Measurements from ENCODE around the gene ROCK1.

The ROCK1 gene

GRCh38 chr18:21105936-21106335 lies 5.7 kb downstream of the ROCK1 start:
- no peak for DNase-seq

GRCh38 chr18:21101172-21101571 lies 10.4 kb downstream of the ROCK1 start:
- no peak for DNase-seq

- no peak for DNase-seq
These were observed 10.9 kb downstream of the ROCK1 start for GRCh38 chr18:21100678-21101077.

GRCh38 chr18:21100146-21100545 lies 11.5 kb downstream of the ROCK1 start:
- no peak for DNase-seq

GRCh38 chr18:21099442-21099841 lies 12.2 kb downstream of the ROCK1 start:
- DNase-seq = no peak

- no peak for DNase-seq
These were observed 14.9 kb downstream of the ROCK1 start for GRCh38 chr18:21096760-21097159.

- DNase-seq = no peak
These were observed 18.5 kb downstream of the ROCK1 start for GRCh38 chr18:21093133-21093532.

- no peak for DNase-seq
These were observed 20.9 kb downstream of the ROCK1 start for GRCh38 chr18:21090680-21091079.

- DNase-seq = no peak
These were observed 25.9 kb downstream of the ROCK1 start for GRCh38 chr18:21085579-21086166.

GRCh38 chr18:21084511-21085078 lies 27.0 kb downstream of the ROCK1 start:
- no peak for DNase-seq

GRCh38 chr18:21083017-21083416 lies 28.6 kb downstream of the ROCK1 start:
- DNase-seq = no peak

GRCh38 chr18:21081426-21081825 lies 30.2 kb downstream of the ROCK1 start:
- DNase-seq = no peak

- no peak for DNase-seq
These were observed 31.0 kb downstream of the ROCK1 start for GRCh38 chr18:21080576-21080975.

- no peak for DNase-seq
These were observed 37.0 kb downstream of the ROCK1 start for GRCh38 chr18:21074336-21075323.

GRCh38 chr18:21073180-21073579 lies 38.4 kb downstream of the ROCK1 start:
- DNase-seq = no peak

- DNase-seq = no peak
These were observed 40.5 kb downstream of the ROCK1 start for GRCh38 chr18:21071071-21071470.

GRCh38 chr18:21069468-21069867 lies 42.1 kb downstream of the ROCK1 start:
- peak; percentile 19 for DNase-seq

- no peak for DNase-seq
These were observed 47.3 kb downstream of the ROCK1 start for GRCh38 chr18:21064347-21064746.

GRCh38 chr18:21063011-21063410 lies 48.6 kb downstream of the ROCK1 start:
- no peak for DNase-seq

GRCh38 chr18:21057112-21057511 lies 54.5 kb downstream of the ROCK1 start:
- DNase-seq = no peak

GRCh38 chr18:21056545-21056944 lies 55.1 kb downstream of the ROCK1 start:
- DNase-seq = no peak

- no peak for DNase-seq
These were observed 57.3 kb downstream of the ROCK1 start for GRCh38 chr18:21054252-21054821.

GRCh38 chr18:21053127-21053526 lies 58.5 kb downstream of the ROCK1 start:
- no peak for DNase-seq

- DNase-seq = no peak
These were observed 59.2 kb downstream of the ROCK1 start for GRCh38 chr18:21052385-21052784.

Data from hematopoietic multipotent progenitor cell treated with erythropoietin and hydrocortisone succinate and interleukin-3 and kit ligand, for 4 days (in vitro differentiated cells).